Psoas muscle (tissue), 8 donors: ENCODE data around the gene BRF1. TPM values are rescaled to one million over a fixed set of nuclear protein-coding genes. Genes with fewer than 3 reads are reported as not detected.
"Not testable (repeated sequence)": the region's sequence is repeated elsewhere in the genome, so short reads cannot be mapped to it uniquely, and the experiment has no call there.

Source experiments
- ATAC-seq, 4 donors: fragments of 200-7000 bp; cut with Tn5 transposase; one replicate each; pipeline ENCODE4 v1.9.1; 2020; ENCODE audit warnings: moderate library complexity in 3 of 4, mild to moderate bottlenecking in 2 of 4
- DNase-seq, 2 donors: peaks; one replicate each; pipeline ENCODE4 v3.0.0-alpha.2; 2020
- H3K27ac ChIP-seq: fragments of 200-600 bp; one replicate; pipeline ENCODE4 v1.8.0; 2022
- H3K27me3 ChIP-seq, 3 donors: fragments of 200-600 bp in 1 of 3; one replicate each; pipeline versions ENCODE4 v1.6.1 to v1.8.0; 2013 to 2022; ENCODE audit warnings: low read length in 2 of 3, mild to moderate bottlenecking in 2 of 3, moderate library complexity in 1 of 3; ENCODE audit not compliant: insufficient read depth in 3 of 3
- H3K36me3 ChIP-seq, 2 donors: fragments of 200-600 bp in 1 of 2; one replicate each; pipeline versions ENCODE4 v1.6.1 to v1.8.0; 2013 to 2022; ENCODE audit warnings: low read depth in 1 of 2, mild to moderate bottlenecking in 1 of 2, moderate library complexity in 1 of 2; ENCODE audit not compliant: insufficient read depth in 1 of 2
- H3K4me1 ChIP-seq: fragments of 200-600 bp; one replicate; pipeline ENCODE4 v1.8.0; 2022
- H3K4me3 ChIP-seq: fragments of 200-600 bp; one replicate; pipeline ENCODE4 v1.8.0; 2022; ENCODE audit warnings: mild to moderate bottlenecking
- H3K9me3 ChIP-seq: fragments of 200-600 bp; one replicate; pipeline ENCODE4 v1.8.0; 2022
- WGBS, 3 donors: extraction: QIAGEN DNeasy Blood & Tissue Kit; methylation state at CpG; one replicate each; pipeline versions ENCODE4 v1.1.6 to v1.1.7; 2013; 5-methylcytosine and 5-hydroxymethylcytosine counted together
- intact Hi-C, 2 donors: fragments of 100-400 bp; cut with DNase I; formaldehyde crosslinking; loops; one replicate each; pipeline versions ENCODE4 v1.11.0 to v1.14.2; 2022
- polyA plus RNA-seq, 3 donors: library from polyadenylated mRNA; stranded (reverse); fragments of 200-250 nt; gene quantifications; one replicate each; pipeline ENCODE4 v1.2.3, GENCODE V29; 2013
- total RNA-seq, 4 donors: library from RNA; stranded (reverse); fragmentation: NEBNext Ultra II Directional in 2 of 4; extraction: Animal tissue kit (Norgen Biotek cat#: 25700) in 2 of 4; gene quantifications; one replicate each; pipeline versions ENCODE4 v1.2.1 to v1.2.4, GENCODE V29; 2021 to 2023
- TF ChIP-seq, protein P1 (sequence below): fragments of 200-600 bp; IDR thresholded peaks from one replicate; pipeline ENCODE4 v1.8.0; 2022; ENCODE audit warnings: antibody characterized with exemption
- donor health status: healthy with polysubstance abuse.
- donor health status: DM: no; HTN: no; CAD: no; lungs with moderate emphysema.
- donor health status: Bipolar disorder and iron deficiency.
- donor health status: healthy.
- donor health status: DM: yes; HTN: yes; CAD: no.
- donor health status: DM: no; HTN: no; CAD: no.
- donor health status: DM: no; HTN: no; CAD: no.
- donor health status: DM: yes; HTN: yes; CAD: no.

BRF1 gene
- total and polyA plus RNA-seq, 7 donors = 12.9 to 26.2 (median 17.1) TPM

DNA sequence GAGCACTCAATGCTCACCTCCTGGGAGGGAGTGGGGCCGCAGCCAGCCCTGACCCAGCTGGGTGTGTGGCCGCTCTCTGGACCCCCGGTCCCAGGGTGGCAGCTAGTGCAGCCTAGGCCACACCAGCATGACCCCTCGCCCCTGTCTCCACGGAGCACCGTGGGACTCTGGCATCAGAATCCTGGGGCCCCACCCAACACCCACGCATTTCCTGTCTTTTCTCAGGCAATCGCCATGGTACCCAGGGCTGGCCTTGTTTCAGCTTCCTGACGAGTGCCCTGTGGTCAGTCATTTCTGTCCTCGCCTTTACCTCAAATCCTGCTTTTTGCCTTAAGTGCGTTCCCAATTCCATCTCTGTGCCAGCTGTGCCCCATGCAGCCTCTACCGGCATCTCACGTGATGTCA is 29.7 kb upstream of the BRF1 start:
- peak overlapping the region; percentile 5 for H3K27ac ChIP-seq
- TF ChIP-seq, protein P1, sequence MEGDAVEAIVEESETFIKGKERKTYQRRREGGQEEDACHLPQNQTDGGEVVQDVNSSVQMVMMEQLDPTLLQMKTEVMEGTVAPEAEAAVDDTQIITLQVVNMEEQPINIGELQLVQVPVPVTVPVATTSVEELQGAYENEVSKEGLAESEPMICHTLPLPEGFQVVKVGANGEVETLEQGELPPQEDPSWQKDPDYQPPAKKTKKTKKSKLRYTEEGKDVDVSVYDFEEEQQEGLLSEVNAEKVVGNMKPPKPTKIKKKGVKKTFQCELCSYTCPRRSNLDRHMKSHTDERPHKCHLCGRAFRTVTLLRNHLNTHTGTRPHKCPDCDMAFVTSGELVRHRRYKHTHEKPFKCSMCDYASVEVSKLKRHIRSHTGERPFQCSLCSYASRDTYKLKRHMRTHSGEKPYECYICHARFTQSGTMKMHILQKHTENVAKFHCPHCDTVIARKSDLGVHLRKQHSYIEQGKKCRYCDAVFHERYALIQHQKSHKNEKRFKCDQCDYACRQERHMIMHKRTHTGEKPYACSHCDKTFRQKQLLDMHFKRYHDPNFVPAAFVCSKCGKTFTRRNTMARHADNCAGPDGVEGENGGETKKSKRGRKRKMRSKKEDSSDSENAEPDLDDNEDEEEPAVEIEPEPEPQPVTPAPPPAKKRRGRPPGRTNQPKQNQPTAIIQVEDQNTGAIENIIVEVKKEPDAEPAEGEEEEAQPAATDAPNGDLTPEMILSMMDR = no peak
- H3K9me3 ChIP-seq = no peaks in the 10 kb centered on the region
- DNase-seq (no peak), ATAC-seq (no peak)
- no peaks in the 10 kb centered on the region for H3K27me3 ChIP-seq
- no peaks in the 10 kb centered on the region for H3K36me3 ChIP-seq
- H3K4me1 ChIP-seq = peaks cover 85% of the 10 kb centered on the region
- no peak overlapping the region for H3K4me3 ChIP-seq
- intact Hi-C loops = no loop called here
- 66 to 72% (median 69%) methylated on average over 13 of the region's 13 CpGs for WGBS, 3 donors

DNA sequence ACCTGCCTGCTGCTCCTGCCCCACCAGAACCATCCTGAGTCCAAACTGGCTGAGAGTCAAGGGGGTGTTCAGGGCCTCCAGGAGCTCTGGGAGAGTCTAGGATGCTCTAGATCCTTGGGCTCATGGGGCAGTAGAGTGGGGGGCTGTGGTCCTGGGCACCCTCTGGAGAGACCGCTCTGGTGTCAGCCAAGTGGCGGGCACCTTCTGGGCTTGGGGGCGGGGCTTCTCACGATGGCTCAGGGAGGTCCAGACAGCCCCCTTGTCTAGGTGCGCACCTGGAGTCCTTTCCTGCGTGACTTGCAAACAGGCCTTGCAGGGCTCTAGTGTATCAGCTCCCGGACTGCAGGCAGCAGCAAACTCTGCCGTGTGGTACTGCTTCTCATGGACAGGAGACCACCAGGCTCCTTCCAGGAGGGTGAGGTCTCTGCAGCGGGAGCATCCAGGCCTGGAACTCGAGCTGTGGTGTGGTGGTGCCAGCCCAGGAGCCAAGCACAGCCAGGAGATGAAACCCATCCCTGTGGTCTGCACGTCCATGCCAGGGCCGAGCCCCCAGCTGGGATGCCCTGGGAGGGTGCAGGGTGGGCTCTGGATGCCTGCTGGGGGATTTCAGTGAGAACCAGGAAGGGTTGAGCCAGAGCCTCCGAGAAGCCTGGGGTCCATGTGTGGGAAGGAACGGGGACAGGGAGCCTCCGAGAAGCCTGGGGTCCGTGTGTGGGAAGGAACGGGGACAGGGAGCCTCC is 28.8 kb upstream of the BRF1 start:
- ATAC-seq (no peak), DNase-seq (peak in 1 of 2 donors; percentile 51)
- H3K9me3 ChIP-seq = no peaks in the 10 kb centered on the region
- no peaks in the 10 kb centered on the region for H3K36me3 ChIP-seq
- H3K27me3 ChIP-seq = no peaks in the 10 kb centered on the region
- peaks cover 87% of the 10 kb centered on the region for H3K4me1 ChIP-seq
- intact Hi-C loops = no loop called here
- peak overlapping the region; percentile 30 for H3K27ac ChIP-seq
- 88 to 89% (median 89%) methylated on average over 16 to 17 of the region's 17 CpGs for WGBS, 3 donors
- H3K4me3 ChIP-seq = no peak overlapping the region
- TF ChIP-seq, protein P1 = no peak

DNA sequence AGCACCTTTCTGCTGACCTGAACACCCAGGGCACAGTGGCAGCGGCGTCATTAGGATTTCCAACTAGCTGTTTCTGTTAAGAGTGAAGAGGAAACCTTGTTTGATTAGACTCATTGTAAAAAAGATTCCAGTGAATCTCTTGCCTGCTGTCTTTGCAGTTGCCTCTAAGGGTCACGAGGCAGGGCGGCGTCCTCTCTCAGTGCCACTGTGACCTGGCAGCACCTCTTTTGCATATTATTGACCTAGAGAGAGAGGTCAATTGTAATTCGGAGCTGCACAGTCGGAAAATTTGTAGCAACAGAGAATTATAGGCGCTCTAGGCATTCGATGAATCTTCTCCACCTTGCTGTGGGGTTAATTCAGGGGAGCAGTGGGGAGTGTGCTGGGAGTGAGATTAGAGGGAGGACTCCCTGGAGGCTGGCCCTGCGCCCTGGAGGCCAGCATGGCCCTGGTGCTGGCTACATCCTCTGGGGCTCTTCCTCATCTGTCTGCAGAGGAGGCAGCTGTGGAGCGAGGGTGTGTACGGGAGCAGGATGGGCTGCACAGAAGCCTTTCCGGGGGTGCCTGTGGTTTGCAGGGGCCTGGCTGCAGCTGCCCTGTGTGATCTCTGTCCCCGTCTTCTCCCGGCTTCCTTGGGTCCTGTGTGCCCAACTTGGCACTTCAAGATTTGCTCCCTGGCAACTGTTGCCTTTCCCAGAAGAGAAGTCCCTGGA is 28.0 kb upstream of the BRF1 start:
- DNase-seq = peak in 1 of 2 donors; percentile 47
- H3K4me1 ChIP-seq = peaks cover 87% of the 10 kb centered on the region
- intact Hi-C loops = no loop called here
- WGBS, 3 donors = 37 to 51% (median 37%) methylated on average over 14 to 15 of the region's 15 CpGs
- ATAC-seq = no peak
- TF ChIP-seq, protein P1 = no peak
- peak overlapping the region; percentile 92 for H3K27ac ChIP-seq
- H3K4me3 ChIP-seq = no peak overlapping the region
- H3K36me3 ChIP-seq = no peaks in the 10 kb centered on the region
- H3K9me3 ChIP-seq = no peaks in the 10 kb centered on the region
- H3K27me3 ChIP-seq = no peaks in the 10 kb centered on the region

DNA sequence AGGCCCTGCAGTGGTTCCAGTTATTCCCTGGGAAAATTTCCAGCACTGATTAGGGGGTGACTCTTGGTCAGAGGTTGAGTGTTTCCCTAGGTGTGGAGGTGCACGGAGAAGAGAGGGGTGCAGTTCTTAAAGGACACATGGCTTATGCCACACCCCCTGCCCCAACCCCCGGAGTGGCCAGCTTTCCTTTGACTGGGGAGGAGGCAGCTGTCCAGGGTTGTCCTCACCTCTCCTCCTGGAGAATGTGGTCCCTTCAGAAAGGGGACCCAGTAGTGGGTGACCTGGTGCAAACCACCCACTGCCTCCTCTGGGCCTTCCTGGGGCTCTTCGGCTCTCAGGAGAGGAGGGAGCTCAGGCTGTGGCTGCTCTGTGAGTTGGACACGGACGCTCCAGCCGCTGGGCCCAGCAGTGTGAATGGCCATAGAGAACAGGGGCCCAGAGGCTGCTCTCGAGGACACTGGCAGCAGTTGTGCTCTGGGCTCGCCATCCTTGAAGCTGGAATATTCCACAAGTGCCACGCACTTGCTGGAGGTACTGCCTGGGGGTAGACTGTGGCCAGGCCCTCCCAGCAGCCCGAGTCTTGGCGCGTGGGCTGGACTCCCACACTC is 27.4 kb upstream of the BRF1 start:
- ATAC-seq (no peak), DNase-seq (peak in 1 of 2 donors; percentile 56)
- TF ChIP-seq, protein P1 = no peak
- Histone ChIP-seq H3K27ac (peak overlapping the region; percentile 92), H3K4me1 (peaks cover 87% of the 10 kb centered on the region), H3K4me3 (peak overlapping the region; percentile 51), H3K27me3 (no peaks in the 10 kb centered on the region), H3K36me3 (no peaks in the 10 kb centered on the region), H3K9me3 (no peaks in the 10 kb centered on the region)
- 40 to 62% (median 45%) methylated on average over 12 of the region's 12 CpGs for WGBS, 3 donors
- intact Hi-C loops = no loop called here

DNA sequence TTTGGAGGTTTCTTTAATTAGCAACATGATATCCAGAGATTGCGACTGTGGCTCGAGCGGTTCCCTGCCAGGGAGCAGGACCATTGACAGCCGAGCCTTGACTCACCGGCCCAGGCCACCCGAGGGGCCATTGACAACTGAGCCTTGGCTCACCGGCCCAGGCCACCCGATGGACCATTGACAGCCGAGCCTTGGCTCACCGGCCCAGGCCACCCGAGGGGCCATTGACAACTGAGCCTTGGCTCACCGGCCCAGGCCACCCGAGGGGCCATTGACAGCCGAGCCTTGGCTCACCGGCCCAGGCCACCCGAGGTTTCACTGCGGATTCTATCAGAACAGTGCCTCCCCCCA is 26.9 kb upstream of the BRF1 start:
- ATAC-seq = peak in 1 of 4 donors; percentile 48
- WGBS, 3 donors = 24 to 35% (median 31%) methylated on average over 16 to 17 of the region's 17 CpGs
- H3K27me3 ChIP-seq, H3K36me3 ChIP-seq, H3K9me3 ChIP-seq, DNase-seq, intact Hi-C loops: not testable (repeated sequence)
- H3K4me3 ChIP-seq = peak overlapping the region; percentile 51
- H3K4me1 ChIP-seq = peaks cover 86% of the 10 kb centered on the region
- H3K27ac ChIP-seq = peak overlapping the region; percentile 92
